Progenitor cell of endocrine pancreas (in vitro differentiated cells): ENCODE data around the gene AP1S1. TPM values are rescaled to one million over a fixed set of nuclear protein-coding genes. Genes with fewer than 3 reads are reported as not detected.

ENCODE experiments used
- DNase-seq: peaks from one replicate; pipeline ENCODE4 v3.0.0; 2021; ENCODE audit warnings: low spot score; ENCODE audit not compliant: unreplicated experiment
- H3K27ac Mint-ChIP-seq: 2 replicates; pipeline ENCODE4 v1.8.0; 2021; ENCODE audit warnings: mild to moderate bottlenecking, moderate library complexity, mixed read lengths
- H3K27me3 Mint-ChIP-seq: 2 replicates; pipeline ENCODE4 v1.8.0; 2021; ENCODE audit warnings: mixed read lengths
- H3K36me3 Mint-ChIP-seq: 2 replicates; pipeline ENCODE4 v1.8.0; 2022; ENCODE audit warnings: mixed read lengths; ENCODE audit not compliant: insufficient read depth
- H3K4me1 Mint-ChIP-seq: 2 replicates; pipeline ENCODE4 v1.8.0; 2021; ENCODE audit warnings: low read depth, mixed read lengths
- H3K4me3 Mint-ChIP-seq: 2 replicates; pipeline ENCODE4 v1.8.0; 2021; ENCODE audit warnings: low read depth, mild to moderate bottlenecking, moderate library complexity, mixed read lengths
- H3K9me3 Mint-ChIP-seq: 2 replicates; pipeline ENCODE4 v1.8.0; 2021; ENCODE audit warnings: low read depth, mixed read lengths
- CTCF ChIP-seq: fragments of 200-600 bp; sonication (generic); IDR thresholded peaks from one replicate; pipeline ENCODE4 v1.5.0; 2021; ENCODE audit warnings: antibody characterized with exemption, mild to moderate bottlenecking; ENCODE audit not compliant: unreplicated experiment
- total RNA-seq: library from RNA; stranded (reverse); gene quantifications from 2 replicates; pipeline ENCODE4 v1.2.1, GENCODE V29; 2021

The AP1S1 gene
- total RNA-seq, 1 donor from 2014 or later: 61.3 TPM

GRCh38 chr7:101179117-101179516, 24.8 kb downstream of the AP1S1 start:
- Mint-ChIP-seq H3K27ac (no peak overlapping the region), H3K27me3 (peaks cover 75% of the 10 kb centered on the region), H3K9me3 (no peaks in the 10 kb centered on the region), H3K4me1 (peaks cover 2% of the 10 kb centered on the region), H3K36me3 (peaks cover 1% of the 10 kb centered on the region), H3K4me3 (no peak overlapping the region)
- TF ChIP-seq CTCF: no peak
- DNase-seq: no peak

GRCh38 chr7:101179713-101180112, 25.4 kb downstream of the AP1S1 start:
- peaks cover 1% of the 10 kb centered on the region for H3K36me3 Mint-ChIP-seq
- peaks cover 73% of the 10 kb centered on the region for H3K27me3 Mint-ChIP-seq
- DNase-seq: no peak
- no peak for TF ChIP-seq CTCF
- H3K4me3 Mint-ChIP-seq: no peak overlapping the region
- no peaks in the 10 kb centered on the region for H3K9me3 Mint-ChIP-seq
- H3K4me1 Mint-ChIP-seq: peaks cover 2% of the 10 kb centered on the region
- no peak overlapping the region for H3K27ac Mint-ChIP-seq

GRCh38 chr7:101180130-101180755, 26.0 kb downstream of the AP1S1 start, which contains the start of gene NAT16:
Gene NAT16, minus strand, starts transcription at chr7:101180293. Its CDS starts 5,486 bp downstream, at chr7:101174807.
- peaks cover 73% of the 10 kb centered on the region for H3K27me3 Mint-ChIP-seq
- H3K4me1 Mint-ChIP-seq: peaks cover 2% of the 10 kb centered on the region
- H3K36me3 Mint-ChIP-seq: peaks cover 1% of the 10 kb centered on the region
- no peak within 1 kb of the TSS for H3K27ac Mint-ChIP-seq
- TF ChIP-seq CTCF: no peak
- H3K9me3 Mint-ChIP-seq: no peaks in the 10 kb centered on the region
- DNase-seq: no peak
- H3K4me3 Mint-ChIP-seq: no peak within 1 kb of the TSS

- no peak overlapping the region for H3K4me3 Mint-ChIP-seq
These were observed 31.1 kb downstream of the AP1S1 start for GRCh38 chr7:101185258-101185839.

GRCh38 chr7:101186194-101186593, 31.9 kb downstream of the AP1S1 start:
- Mint-ChIP-seq H3K27ac (no peak overlapping the region), H3K4me1 (no peaks in the 10 kb centered on the region), H3K9me3 (no peaks in the 10 kb centered on the region), H3K27me3 (peaks cover 35% of the 10 kb centered on the region), H3K4me3 (no peak overlapping the region), H3K36me3 (no peaks in the 10 kb centered on the region)
- DNase-seq: no peak
- no peak for TF ChIP-seq CTCF

More at GRCh38 chr7:101185258-101185839, 31.1 kb downstream of the AP1S1 start:
- Mint-ChIP-seq H3K27ac (no peak overlapping the region), H3K27me3 (peaks cover 41% of the 10 kb centered on the region), H3K9me3 (no peaks in the 10 kb centered on the region), H3K4me1 (no peaks in the 10 kb centered on the region), H3K36me3 (no peaks in the 10 kb centered on the region)
- no peak for DNase-seq
- no peak for TF ChIP-seq CTCF
